CD4-positive, alpha-beta T cell treated with Interleukin-21 for 1 hour (primary cell): ENCODE data around the gene NHERF2.
"Not testable (repeated sequence)": the region's sequence is repeated elsewhere in the genome, so short reads cannot be mapped to it uniquely, and the experiment has no call there.

ENCODE experiments used
- DNase-seq: peaks from one replicate; pipeline ENCODE4 v3.0.0-alpha.2; 2020

Gene NHERF2

DNA sequence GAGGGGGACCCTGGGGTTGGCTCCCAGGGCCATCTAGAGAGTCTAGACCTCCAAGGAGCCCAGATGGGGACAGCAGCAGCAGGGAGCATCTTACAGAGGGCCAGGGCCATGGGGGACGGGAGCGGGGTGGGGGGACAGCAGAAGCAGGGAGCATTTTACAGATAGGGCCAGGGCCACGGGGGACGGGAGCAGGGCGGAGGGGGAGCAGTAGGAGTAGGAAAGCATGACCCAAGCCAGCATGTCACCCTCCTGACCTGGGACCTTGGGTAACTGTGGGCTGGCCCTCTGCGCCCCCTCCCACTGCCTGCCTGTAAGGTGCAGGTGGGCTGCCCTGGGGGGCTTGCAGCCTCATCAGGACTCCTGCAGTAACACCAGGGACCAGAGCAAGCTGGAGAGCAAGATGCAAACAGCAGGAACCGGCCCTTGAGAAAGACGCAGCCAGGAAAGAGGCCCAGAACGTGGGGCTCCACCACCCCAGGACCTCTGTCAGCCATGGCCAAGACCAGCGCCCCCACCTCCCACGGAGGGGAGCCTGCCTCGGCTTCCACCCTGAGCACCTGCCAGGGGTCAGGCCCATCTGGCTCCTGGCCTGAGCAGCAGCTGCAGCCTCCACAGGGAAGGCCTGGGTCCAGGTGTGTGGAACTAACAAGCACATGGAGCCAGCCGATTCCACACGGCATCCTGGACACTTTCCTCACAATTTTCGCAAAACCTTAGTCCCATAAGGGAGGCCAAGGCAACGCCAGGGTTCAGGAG, 19.4 kb upstream of the NHERF2 start:
- DNase-seq = no peak

GRCh38 chr16:2008009-2008526, 18.6 kb upstream of the NHERF2 start:
- DNase-seq = peak; percentile 33

- peak; percentile 34 for DNase-seq
These were observed 18.0 kb upstream of the NHERF2 start for GRCh38 chr16:2008631-2009163.

- DNase-seq = no peak
These were observed 17.5 kb upstream of the NHERF2 start for GRCh38 chr16:2009164-2009711.

GRCh38 chr16:2009791-2010510, 16.8 kb upstream of the NHERF2 start, which contains the start of gene ZNF598:
TSS of gene ZNF598 (minus strand) at chr16:2009821.
- peak; percentile 80 for DNase-seq

DNA sequence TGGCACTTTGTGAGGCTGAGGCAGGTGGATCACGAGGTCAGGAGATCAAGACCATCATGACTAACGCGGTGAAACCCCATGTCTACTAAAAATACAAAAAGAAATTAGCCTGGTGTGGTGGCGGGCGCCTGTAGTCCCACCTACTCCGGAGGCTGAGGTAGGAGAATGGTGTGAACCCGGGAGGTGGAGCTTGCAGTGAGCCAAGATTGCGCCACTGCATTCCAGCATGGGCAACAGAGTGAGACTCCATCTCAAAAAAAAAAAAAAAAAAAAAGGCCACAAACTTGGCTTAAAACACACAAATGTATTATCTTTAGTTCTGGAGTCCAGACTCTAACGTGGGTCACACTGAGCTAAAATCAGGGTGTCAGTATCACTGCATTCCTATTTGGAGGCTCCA, 15.0 kb upstream of the NHERF2 start:
- not testable (repeated sequence) for DNase-seq

DNA sequence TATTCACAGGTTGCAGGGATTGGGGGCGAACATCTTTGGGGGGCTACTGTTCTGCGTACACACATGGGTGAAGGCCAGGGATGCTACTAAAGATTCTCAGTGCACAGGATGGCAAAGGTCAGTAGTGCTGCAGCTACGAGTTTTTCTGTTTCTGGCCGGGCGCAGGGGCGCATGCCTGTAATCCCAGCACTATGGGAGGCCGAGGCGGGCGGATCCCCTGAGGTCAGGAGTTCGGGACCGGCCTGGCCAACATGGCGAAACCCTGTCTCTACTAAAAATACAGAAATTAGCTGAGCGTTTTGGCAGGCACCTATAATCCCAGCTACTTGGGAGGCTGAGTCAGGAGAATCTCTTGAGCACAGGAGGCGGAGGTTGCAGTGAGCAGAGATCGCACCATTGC, 13.2 kb upstream of the NHERF2 start:
- DNase-seq = no peak

- DNase-seq = no peak
These were observed 11.4 kb upstream of the NHERF2 start for GRCh38 chr16:2015117-2015946.

- no peak for DNase-seq
These were observed 10.8 kb upstream of the NHERF2 start for GRCh38 chr16:2015947-2016208.

- DNase-seq = peak; percentile 17
These were observed 10.2 kb upstream of the NHERF2 start for GRCh38 chr16:2016407-2016922.

GRCh38 chr16:2019518-2019920, 7.2 kb upstream of the NHERF2 start, which contains the start of gene NPW:
TSS of gene NPW (plus strand) at chr16:2019785.
- peak; percentile 23 for DNase-seq

GRCh38 chr16:2019921-2020831, 6.5 kb upstream of the NHERF2 start:
- DNase-seq = no peak

DNA sequence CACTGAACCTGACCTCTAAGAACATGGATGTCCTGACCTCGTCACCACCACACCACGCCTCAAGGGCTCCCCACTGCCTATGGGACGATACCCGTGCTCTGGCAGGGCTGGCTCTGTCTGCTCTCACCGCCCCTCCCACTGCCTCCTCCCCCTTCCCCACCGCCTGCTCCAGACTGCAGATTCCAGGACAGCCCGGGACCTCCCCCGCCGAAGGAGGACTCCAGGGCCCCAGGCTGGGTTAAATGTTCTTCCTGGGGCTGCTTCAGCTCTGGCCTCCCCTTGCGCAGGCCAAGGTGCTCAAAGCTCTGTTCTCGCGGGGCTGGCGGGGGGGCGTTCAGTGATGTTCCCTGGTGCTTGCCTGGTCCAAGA, 4.0 kb upstream of the NHERF2 start:
- DNase-seq = no peak

GRCh38 chr16:2023092-2024031, 3.3 kb upstream of the NHERF2 start:
- DNase-seq = peak; percentile 95

DNA sequence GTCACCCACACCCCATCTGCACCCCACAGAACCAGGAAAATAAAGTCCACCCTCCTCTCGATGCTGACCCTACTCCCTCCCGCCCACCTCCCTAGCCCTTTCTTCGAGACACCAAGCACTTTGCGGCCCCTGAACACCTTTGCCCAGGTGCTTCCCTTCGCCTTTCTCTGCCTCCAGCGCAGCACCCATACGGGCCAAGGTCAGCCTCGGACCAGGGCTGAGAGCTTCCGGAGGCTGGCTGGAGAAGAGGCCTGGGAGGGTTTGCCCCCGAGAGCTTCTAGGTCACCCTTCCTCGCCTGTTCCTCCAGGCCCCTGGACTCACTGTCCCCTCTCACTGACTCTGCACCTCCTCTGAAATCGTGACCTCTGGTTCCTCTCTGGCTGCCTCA, 2.7 kb upstream of the NHERF2 start:
- DNase-seq = no peak

- no peak for DNase-seq
These were observed 1.5 kb upstream of the NHERF2 start for GRCh38 chr16:2025251-2025650.

DNA sequence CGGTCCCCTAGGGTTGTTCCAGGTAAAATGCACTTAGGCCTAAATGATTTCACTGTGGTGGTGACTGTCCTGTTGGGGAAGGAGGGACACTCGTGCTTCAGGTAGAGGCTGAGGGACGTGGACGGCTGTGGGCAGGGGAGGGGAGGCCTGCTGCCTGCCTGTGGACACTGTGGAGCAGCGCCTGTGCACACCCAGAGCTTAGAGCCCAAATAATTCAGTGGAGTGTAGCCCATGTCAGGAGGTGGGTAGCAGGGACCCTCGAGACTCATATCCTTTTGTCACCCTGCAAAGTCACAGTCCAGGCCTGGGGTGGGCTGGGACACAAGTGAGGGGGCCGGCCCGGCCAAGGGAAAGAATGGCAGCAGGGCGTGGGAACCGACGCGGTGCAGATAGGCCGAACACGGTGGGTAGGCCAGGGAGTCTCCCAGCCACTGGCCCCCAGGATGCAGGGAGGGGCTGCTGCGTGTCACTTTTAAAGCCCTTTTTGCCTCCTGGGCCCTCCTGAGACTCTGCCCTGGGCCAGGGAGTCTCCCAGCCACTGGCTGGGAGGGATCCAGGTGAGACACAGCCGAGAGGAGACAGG, 733 bp upstream of the NHERF2 start:
- no peak for DNase-seq

DNA sequence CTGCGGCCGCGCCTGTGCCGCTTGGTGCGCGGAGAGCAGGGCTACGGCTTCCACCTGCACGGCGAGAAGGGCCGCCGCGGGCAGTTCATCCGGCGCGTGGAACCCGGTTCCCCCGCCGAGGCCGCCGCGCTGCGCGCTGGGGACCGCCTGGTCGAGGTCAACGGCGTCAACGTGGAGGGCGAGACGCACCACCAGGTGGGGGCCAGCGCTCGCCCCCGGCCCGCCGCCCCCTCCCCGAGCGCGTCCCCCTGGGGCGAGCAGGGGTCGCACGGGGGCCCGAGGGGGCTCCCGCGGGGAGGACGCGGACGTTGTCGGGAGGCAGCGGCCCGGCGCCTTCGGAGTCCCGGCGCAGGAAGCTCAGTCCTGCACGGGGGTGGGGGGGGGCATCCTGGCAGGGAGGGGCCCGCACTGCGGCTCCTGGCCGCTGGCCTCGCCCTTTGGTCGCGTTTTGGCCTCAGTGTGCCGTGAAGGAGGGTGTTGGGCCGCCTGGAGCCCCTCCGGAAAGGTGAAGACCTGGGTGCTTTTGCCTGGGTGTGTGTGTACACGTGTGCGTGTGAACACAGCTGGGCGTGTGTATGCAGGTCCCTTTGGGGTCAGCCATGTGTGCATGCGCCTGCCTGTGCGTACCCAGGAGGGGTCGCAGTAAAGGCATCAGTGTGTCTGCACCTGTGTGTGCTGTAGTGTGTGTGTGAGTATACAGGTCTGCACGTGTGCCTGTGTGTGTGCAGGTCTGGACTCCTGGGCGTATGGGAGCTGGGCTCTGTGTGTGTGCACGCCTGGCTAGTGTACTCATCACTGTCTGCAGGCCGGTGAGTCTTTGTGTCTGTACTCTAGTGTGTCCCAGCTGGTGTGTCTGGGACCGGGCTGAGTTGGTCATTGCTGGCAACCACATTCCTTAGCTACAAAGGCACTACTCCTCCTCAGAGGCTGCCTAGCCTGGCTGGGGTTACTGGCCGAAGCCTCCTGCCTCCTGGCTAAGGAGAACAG, 615 bp downstream of the NHERF2 start:
- peak; percentile 29 for DNase-seq

- DNase-seq = no peak
These were observed 1.4 kb downstream of the NHERF2 start for GRCh38 chr16:2028146-2028545.
